HG03565 (cell line): ENCODE results near the gene TNFAIP8L1.
"Not testable (repeated sequence)": the region's sequence is repeated elsewhere in the genome, so short reads cannot be mapped to it uniquely, and the experiment has no call there.

Source experiments
- ATAC-seq: cut with Tn5 transposase; IDR thresholded peaks from one replicate; pipeline ENCODE4 v1.9.1; 2021; ENCODE audit warnings: mild to moderate bottlenecking, moderate library complexity; ENCODE audit not compliant: unreplicated experiment

TNFAIP8L1 gene

DNA sequence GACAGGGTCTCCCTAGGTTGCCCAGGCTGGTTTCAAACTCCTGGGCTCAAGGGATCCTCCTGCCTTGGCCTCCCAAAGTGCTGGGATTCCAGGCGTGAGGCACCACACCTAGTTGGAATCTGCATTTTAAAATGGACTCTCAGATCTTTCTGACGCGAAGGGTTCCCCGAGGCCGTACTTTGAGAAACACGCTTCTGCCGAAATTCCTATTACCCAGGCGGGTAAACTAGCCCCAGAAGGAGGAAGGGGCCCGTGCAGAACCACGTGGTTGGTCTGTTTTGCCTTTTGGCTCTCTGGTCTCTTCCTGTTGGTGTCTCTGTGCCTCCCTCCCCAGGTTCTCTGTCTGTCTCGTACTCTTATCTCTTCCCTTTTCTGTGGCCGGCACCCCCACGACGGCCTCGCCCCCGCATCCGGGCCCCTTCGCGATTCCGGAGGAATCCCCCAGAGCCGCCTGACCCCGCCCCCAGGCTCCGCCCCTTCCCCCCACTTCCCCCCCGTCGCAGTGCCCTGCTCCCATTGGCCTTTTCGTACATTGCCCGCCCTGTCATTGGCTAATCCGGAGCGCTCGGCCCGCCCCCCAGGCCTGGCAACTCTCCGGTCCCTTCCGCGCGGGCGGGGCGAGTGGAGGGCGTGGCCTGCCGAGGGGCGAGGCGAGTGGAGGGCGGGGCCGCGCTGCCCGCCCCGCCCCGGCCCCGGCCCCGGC, at the start of gene TNFAIP8L1:
Gene TNFAIP8L1 (plus strand): TSS at position 689 of the 703 bp plus-strand sequence. CDS start 12,354 bp downstream, outside the sequence.
- ATAC-seq, result peak; percentile 74

- ATAC-seq, result no peak
Observed at GRCh38 chr19:4589579-4590410, 49.5 kb upstream of the TNFAIP8L1 start.

- no peak for ATAC-seq
Observed at GRCh38 chr19:4590559-4590958, 48.8 kb upstream of the TNFAIP8L1 start.

DNA sequence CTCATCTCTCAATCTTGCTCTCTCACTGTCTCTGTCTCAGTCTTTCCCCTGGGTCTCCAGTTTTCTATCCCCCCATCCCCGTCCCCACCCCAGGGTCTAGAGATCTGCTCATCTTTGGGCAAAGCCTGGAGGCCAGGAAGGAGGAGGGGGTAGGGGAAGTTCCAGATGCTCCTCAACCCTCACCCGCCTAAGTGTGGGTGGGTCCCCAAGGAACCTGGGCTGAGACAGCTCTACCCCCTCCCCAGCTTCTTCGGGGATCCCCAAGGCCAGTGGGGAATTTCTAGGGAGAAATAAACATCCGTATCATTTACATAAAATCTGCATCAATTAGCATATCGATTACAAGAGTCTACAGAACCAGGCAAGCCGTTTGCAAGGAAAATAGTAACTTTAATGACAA, 48.0 kb upstream of the TNFAIP8L1 start:
- no peak for ATAC-seq

GRCh38 chr19:4592445-4592844, 46.9 kb upstream of the TNFAIP8L1 start:
- no peak for ATAC-seq

DNA sequence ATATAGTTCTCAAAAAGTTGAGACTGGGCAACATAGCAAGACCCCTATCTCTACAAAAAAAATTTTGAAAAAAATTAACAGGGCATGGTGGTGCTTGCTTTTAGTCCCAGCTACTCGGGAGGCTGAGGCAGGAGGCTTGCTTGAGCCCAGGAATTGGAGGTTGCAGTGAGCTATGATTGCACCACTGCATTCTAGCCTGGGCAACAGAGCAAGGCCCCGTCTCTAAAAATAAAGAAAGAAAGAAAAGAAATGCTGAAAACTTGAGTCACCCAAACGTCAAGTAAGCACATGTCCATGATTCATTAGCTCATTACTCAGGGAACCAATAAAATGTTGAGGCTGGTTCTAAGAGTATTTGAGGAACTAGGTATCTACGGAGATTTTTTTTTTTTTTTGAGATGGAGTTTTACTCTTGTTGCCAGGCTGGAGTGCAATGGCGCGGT, 45.9 kb upstream of the TNFAIP8L1 start:
- ATAC-seq, result no peak

DNA sequence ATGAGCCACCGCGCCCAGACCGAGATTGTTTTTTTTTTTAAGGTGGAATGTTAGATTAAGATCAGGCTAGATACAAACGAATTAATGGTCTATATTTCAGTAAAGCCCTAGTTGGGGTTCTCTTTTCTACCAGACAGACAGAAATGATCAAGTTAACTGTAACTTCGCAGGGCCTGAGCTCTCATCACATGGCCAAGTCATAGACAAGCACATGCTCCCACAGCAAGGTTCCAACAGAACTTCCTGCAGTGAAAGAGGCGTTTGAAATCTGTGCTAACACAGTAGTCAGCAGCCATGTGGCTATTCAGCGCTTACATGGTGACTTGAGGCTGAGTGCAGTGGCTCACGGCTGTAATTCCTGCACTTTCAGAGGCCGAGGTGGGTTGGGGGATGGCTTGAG, 45.1 kb upstream of the TNFAIP8L1 start:
- ATAC-seq, result no peak

DNA sequence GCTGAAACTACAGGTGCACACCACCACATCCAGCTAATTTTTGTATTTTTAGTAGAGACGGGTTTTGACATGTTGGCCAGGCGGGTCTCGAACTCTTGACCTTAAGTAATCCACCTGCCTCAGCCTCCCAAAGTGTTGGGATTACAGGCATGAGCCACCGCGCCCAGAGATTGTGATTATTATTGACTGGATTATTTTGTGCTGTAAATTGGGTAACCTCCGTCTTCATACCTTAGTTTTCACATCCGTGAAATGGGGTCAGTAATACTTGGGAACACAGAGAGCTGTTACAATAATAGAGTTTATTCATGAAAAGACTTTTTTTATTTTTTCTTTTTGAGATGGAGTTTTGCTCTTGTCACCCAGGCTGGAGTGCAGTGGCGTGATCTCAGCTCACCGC, 44.2 kb upstream of the TNFAIP8L1 start:
- not testable (repeated sequence) for ATAC-seq

GRCh38 chr19:4596033-4596904, 43.0 kb upstream of the TNFAIP8L1 start:
- ATAC-seq, result no peak

DNA sequence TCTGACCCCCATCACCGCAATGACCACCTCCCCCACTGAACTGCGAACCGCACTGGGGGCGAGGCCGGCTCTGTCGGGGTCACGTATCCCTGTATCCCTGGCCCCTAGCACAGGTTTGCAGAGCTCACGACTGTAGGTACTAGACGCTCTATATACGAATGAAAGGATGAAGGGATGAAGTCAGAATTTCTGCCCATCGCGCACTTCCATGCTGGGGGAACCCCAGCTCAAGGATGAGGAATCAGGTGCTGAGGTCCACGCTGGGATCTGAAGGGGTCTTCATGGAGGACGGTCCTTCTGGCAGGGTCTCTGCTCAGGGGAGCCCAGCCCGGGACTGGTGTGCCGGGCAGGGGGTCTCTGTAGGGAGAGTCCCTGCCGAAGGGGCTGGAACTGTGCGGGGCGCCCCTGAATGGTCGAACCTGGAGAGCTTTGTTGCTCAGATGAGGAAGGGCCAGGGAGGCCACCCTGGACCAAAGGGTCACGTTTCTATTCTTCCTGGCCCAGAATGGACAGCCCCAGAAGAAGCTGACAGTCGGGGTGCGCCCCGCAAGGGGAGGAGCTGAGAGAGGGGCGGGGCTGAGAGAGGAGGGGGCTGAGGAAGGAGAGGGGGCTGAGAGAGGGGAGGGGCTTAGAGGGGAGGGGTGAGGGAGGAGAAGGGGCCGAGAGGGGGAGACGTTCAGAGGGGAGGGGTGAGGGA, 41.9 kb upstream of the TNFAIP8L1 start:
- ATAC-seq, result no peak

DNA sequence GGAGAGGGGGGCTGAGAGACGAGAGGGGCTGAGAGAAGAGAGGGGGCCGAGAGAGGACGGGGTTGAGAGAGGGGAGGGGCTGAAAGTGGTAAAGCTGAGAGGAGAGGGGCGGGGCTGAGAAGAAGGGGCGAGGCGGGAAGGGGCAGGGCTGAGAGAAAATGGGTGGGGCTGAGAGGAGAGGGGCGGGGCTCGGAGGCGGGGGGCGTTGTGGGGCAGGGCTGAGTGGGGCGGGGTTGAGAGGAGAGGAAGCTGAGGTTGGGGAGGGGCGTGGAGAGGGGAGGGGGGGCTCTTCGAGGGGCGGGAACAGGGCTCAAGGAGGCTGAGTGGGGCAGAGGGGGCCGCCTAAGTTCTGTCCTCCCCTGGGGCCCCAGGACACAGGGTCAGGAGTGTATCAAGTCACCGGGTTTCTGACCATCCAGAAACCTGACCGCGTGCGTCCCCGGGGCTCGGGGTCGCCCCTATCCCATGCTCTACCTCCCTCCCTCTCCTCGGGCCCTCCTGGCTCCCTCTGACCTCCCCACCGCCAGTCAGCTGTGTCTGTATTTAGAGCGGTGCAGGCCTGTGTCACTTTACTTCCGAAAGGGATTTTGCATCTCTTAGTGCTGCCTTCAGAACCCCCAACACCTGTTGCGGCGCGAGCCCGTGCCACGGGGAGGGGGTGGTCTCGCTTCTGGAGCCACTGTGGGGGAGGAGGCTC, 41.2 kb upstream of the TNFAIP8L1 start:
- ATAC-seq, result no peak

DNA sequence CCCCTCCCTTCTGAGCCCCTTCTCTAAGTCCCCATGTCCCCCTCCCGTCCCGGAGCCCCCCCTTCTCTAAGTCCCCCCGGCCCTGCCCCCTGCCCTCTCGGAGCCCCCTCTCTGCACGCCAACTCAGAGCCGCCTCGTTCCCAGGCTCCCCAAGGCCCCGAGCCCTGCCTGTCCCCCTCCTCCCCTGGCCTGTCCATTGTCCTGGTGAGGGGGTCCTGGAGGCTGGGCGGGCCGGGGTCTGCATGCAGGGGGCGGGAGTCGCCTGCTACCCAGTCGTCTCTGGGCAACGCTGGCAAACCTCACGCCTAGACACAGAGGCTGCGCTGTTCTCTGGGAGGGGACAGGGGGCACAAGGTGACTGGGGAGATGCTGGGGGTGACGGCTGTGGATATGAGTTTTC, 40.6 kb upstream of the TNFAIP8L1 start:
- no peak for ATAC-seq

GRCh38 chr19:4600082-4600481, 39.2 kb upstream of the TNFAIP8L1 start:
- ATAC-seq, result no peak

DNA sequence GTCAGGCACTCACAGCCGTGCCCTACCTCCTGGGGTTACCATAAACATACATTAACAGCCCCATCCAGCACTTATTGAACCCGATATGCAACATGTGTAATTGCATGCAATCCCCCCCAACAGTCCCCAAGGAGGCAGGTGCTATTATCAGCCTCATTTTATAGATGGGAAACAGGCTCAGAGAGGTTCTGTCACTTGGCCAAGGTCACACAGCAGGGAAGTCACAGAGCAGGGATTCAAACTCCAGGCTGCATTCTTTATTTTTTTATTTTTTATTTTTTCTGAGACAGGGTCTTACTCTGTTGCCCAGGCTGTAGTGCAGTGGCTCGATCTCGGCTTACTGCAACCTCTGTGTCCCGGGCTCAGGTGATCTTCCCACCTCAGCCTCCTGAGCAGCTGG, 38.4 kb upstream of the TNFAIP8L1 start:
- no peak for ATAC-seq

- ATAC-seq, result no peak
Observed at GRCh38 chr19:4602173-4602788, 37.0 kb upstream of the TNFAIP8L1 start.

DNA sequence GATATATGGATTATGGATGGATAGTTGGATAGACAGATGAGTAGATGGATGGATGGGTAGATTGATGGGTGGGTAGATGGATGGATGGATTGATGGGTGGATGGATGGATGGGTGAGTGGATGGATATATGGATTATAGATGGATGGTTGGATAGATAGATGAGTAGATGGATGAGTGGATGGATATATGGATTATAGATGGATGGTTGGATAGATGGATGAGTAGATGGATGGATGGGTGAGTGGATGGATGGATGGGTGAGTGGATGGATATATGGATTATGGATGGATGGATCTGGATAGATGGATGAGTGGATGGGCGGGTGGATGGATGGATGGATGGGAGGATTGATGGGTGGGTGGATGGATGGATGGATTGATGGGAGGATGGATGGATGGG, 36.4 kb upstream of the TNFAIP8L1 start:
- no peak for ATAC-seq

GRCh38 chr19:4604912-4605311, 34.4 kb upstream of the TNFAIP8L1 start:
- no peak for ATAC-seq

- ATAC-seq, result no peak
Observed at GRCh38 chr19:4606181-4606580, 33.1 kb upstream of the TNFAIP8L1 start.

GRCh38 chr19:4606921-4607678, 32.2 kb upstream of the TNFAIP8L1 start:
- no peak for ATAC-seq
